GM19239 (cell line): ENCODE data around the gene KHDRBS2.
A peak's percentile ranks its signal among the peaks of the same experiment; 100 is the strongest.
"Not testable (repeated sequence)": the region's sequence is repeated elsewhere in the genome, so short reads cannot be mapped to it uniquely, and the experiment has no call there.

ENCODE experiments used
- DNase-seq: peaks from one replicate; pipeline ENCODE4 v3.0.0; 2011; ENCODE audit warnings: low spot score; ENCODE audit not compliant: insufficient read length
- FAIRE-seq: peaks from 2 replicates; lab custom pipeline; 2011; peaks lifted over from hg19 to GRCh38; lab: Jason Lieb, UNC

KHDRBS2 gene

GRCh38 chr6:61894536-61894935 lies 391.5 kb downstream of the KHDRBS2 start:
- no peak for FAIRE-seq
- no peak for DNase-seq

GRCh38 chr6:61887423-61887822 lies 398.6 kb downstream of the KHDRBS2 start:
- FAIRE-seq (no peak), DNase-seq (no peak)

GRCh38 chr6:61886608-61887259 lies 399.3 kb downstream of the KHDRBS2 start:
- DNase-seq (no peak), FAIRE-seq (no peak)

- DNase-seq (no peak), FAIRE-seq (no peak)
Observed at GRCh38 chr6:61869632-61870400, 416.2 kb downstream of the KHDRBS2 start.

GRCh38 chr6:61868507-61869080 lies 417.4 kb downstream of the KHDRBS2 start:
- DNase-seq = no peak
- FAIRE-seq = no peak

- FAIRE-seq = no peak
Observed at GRCh38 chr6:61867635-61868034, 418.4 kb downstream of the KHDRBS2 start.

GRCh38 chr6:61857541-61857940 lies 428.5 kb downstream of the KHDRBS2 start:
- DNase-seq (no peak), FAIRE-seq (no peak)

More at GRCh38 chr6:61867635-61868034, 418.4 kb downstream of the KHDRBS2 start:
- no peak for DNase-seq

GRCh38 chr6:61841958-61842357 lies 444.1 kb downstream of the KHDRBS2 start:
- FAIRE-seq = no peak
- no peak for DNase-seq

GRCh38 chr6:61835237-61835636 lies 450.8 kb downstream of the KHDRBS2 start:
- FAIRE-seq (no peak), DNase-seq (no peak)

- FAIRE-seq (no peak), DNase-seq (no peak)
Observed at GRCh38 chr6:61833176-61833755, 452.8 kb downstream of the KHDRBS2 start.

- DNase-seq = no peak
- FAIRE-seq = no peak
Observed at GRCh38 chr6:61817716-61818115, 468.3 kb downstream of the KHDRBS2 start.

- no peak for DNase-seq
- FAIRE-seq = no peak
Observed at GRCh38 chr6:61810047-61810446, 476.0 kb downstream of the KHDRBS2 start.

- FAIRE-seq (peak; percentile 82), DNase-seq (no peak)
Observed at GRCh38 chr6:61809004-61809595, 476.9 kb downstream of the KHDRBS2 start.

- DNase-seq = no peak
- no peak for FAIRE-seq
Observed at GRCh38 chr6:61787998-61788397, 498.0 kb downstream of the KHDRBS2 start.

- DNase-seq, FAIRE-seq: not testable (repeated sequence)
Observed at GRCh38 chr6:61769446-61769845, 516.6 kb downstream of the KHDRBS2 start.

- no peak for DNase-seq
- FAIRE-seq = no peak
Observed at GRCh38 chr6:61755739-61756138, 530.3 kb downstream of the KHDRBS2 start.

GRCh38 chr6:61751986-61752385 lies 534.0 kb downstream of the KHDRBS2 start:
- DNase-seq (no peak), FAIRE-seq (no peak)

GRCh38 chr6:61745994-61746393 lies 540.0 kb downstream of the KHDRBS2 start:
- DNase-seq = no peak
- FAIRE-seq = no peak

- no peak for FAIRE-seq
- DNase-seq = no peak
Observed at GRCh38 chr6:61711849-61712248, 574.2 kb downstream of the KHDRBS2 start.

GRCh38 chr6:61688165-61688564 lies 597.9 kb downstream of the KHDRBS2 start:
- FAIRE-seq = no peak
- DNase-seq = no peak

GRCh38 chr6:61682562-61682961 lies 603.5 kb downstream of the KHDRBS2 start:
- FAIRE-seq (no peak), DNase-seq (no peak)
